Fibroblast of villous mesenchyme (primary cell): ENCODE measurements around the gene OXER1. TPM values are rescaled to one million over a fixed set of nuclear protein-coding genes. Genes with fewer than 3 reads are reported as not detected.
A peak's percentile ranks its signal among the peaks of the same experiment; 100 is the strongest.

Experiments used
- DNase-seq: peaks from one replicate; pipeline ENCODE4 v3.0.0-alpha.2; 2010; ENCODE audit warnings: low read depth
- H3K4me3 ChIP-seq: 2 replicates; pipeline ENCODE4 v1.5.1; 2011; ENCODE audit warnings: low read depth, mild to moderate bottlenecking, low read length
- CTCF ChIP-seq: IDR thresholded peaks from 2 replicates; pipeline ENCODE4 v1.5.1; 2012; ENCODE audit warnings: low read depth, mild to moderate bottlenecking, low read length; ENCODE audit not compliant: insufficient read depth
- small RNA-seq: library from RNA; depleted of rRNA; stranded (forward); fragments of <200 nt; gene quantifications from one replicate; pipeline ENCODE3, GENCODE V24; 2012
- total RNA-seq: library from RNA; depleted of rRNA; stranded (reverse); fragments of >200 nt; gene quantifications from 2 replicates; pipeline ENCODE4 v1.2.3, GENCODE V29; 2012

OXER1 gene
- total RNA-seq, 1 donor = under 0.01 TPM

GRCh38 chr2:42723465-42723864 lies 40.5 kb downstream of the OXER1 start:
- no peak for TF ChIP-seq CTCF
- DNase-seq = no peak
- no peak overlapping the region for H3K4me3 ChIP-seq

GRCh38 chr2:42722320-42723190 lies 41.4 kb downstream of the OXER1 start:
- DNase-seq = peak; percentile 95
- TF ChIP-seq CTCF = no peak
- H3K4me3 ChIP-seq = peak overlapping the region; percentile 26

GRCh38 chr2:42721898-42722297 lies 42.0 kb downstream of the OXER1 start:
- H3K4me3 ChIP-seq = no peak overlapping the region
- no peak for TF ChIP-seq CTCF
- no peak for DNase-seq

- no peak overlapping the region for H3K4me3 ChIP-seq
- TF ChIP-seq CTCF = no peak
- DNase-seq = no peak
Measured at GRCh38 chr2:42714686-42715085, 49.2 kb downstream of the OXER1 start.

- no peak overlapping the region for H3K4me3 ChIP-seq
- TF ChIP-seq CTCF = no peak
- DNase-seq = no peak
Measured at GRCh38 chr2:42713920-42714319, 50.0 kb downstream of the OXER1 start.

- no peak overlapping the region for H3K4me3 ChIP-seq
- DNase-seq = no peak
- TF ChIP-seq CTCF = no peak
Measured at GRCh38 chr2:42712934-42713333, 51.0 kb downstream of the OXER1 start.

Small RNAs within 50 kb of the gene (small RNA-seq; reads per million reads assigned to genes)
- not detected for gene RNU6-137P

Other genes starting within 250 kb of the OXER1 start
- 25.8 and 32.0 TPM in 2 replicates for gene MTA3, start 195.5 kb downstream of the OXER1 start, total RNA-seq
- gene HAAO, start 28.4 kb upstream of the OXER1 start, total RNA-seq = 0.43 and 1.6 TPM in 2 replicates